ENCODE data around the gene UFSP2. TPM values are rescaled to one million over a fixed set of nuclear protein-coding genes. Genes with fewer than 3 reads are reported as not detected.

The UFSP2 gene
- total RNA-seq, 2 donors from 2014 or later, result 28.7 to 40.0 TPM

DNA sequence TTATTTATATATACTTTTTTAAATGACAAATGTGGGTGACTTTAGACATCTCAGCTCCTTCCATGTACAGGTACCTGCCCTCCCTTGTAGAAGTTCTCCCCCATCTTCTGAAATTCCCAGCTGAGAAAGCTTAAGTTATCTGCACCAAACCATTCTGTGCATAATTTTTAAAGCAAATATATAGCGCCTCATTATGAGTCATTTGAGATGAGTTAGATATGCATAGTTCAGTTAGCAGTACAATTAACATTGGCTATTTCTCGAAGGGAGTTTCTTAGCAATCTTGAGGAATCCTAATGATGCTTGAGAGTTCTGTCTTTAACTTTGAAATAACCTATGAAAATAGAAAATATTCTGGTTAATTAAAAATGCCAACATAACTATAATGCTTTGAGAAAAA lies 19.4 kb upstream of the UFSP2 start:
- Mint-ChIP-seq H3K27ac (no peak overlapping the region), H3K36me3 (no peaks in the 10 kb centered on the region), H3K9me3 (no peaks in the 10 kb centered on the region)
- DNase-seq (ENCODE audit: low spot score in 2 of 2), result no peak
- ATAC-seq, result no peak

DNA sequence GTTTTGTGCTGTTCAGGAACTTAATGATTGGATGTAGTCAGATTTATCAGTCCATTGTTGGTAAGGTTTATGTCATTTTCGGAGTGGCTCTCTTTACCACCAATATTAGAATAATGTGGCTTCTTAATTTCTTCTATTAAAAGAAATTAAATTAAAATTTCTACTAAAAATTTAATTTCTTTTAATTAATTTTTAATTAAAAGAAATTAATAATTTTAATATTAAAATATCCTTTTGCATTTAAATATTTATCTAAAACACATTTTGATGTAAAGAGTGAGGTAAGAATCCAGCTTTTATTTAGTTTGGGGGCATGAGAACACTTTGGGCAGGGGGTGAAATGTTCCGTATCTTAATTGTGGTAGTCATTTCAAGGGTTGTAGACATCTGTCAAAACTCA lies 15.7 kb upstream of the UFSP2 start:
- ATAC-seq, result no peak
- H3K27ac Mint-ChIP-seq, result no peak overlapping the region
- no peaks in the 10 kb centered on the region for H3K36me3 Mint-ChIP-seq
- no peak for DNase-seq (ENCODE audit: low spot score in 2 of 2)
- H3K9me3 Mint-ChIP-seq, result no peaks in the 10 kb centered on the region

DNA sequence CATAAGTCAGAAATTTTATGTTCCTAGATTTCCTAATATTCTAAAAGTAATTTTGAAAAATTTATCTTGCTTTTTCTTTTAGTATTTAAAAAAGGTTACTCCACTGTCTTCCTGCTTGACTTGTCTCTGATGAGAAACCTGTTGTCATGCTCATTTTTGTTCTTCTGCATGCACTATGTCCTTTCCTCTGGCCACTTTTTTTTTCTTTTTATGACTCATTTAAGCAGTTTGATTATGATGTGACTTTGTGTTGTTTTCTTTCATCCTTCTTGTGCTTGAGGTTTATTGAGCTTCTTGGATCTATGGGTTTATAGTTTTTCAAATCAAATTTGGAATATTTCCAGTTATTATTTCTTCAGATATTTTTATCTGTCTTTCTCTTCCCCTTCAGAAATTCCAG lies 12.0 kb upstream of the UFSP2 start:
- no peaks in the 10 kb centered on the region for H3K36me3 Mint-ChIP-seq
- peak in 1 of 2 donors; percentile 76 for ATAC-seq
- no peaks in the 10 kb centered on the region for H3K9me3 Mint-ChIP-seq
- DNase-seq (ENCODE audit: low spot score in 2 of 2), result no peak
- no peak overlapping the region for H3K27ac Mint-ChIP-seq

DNA sequence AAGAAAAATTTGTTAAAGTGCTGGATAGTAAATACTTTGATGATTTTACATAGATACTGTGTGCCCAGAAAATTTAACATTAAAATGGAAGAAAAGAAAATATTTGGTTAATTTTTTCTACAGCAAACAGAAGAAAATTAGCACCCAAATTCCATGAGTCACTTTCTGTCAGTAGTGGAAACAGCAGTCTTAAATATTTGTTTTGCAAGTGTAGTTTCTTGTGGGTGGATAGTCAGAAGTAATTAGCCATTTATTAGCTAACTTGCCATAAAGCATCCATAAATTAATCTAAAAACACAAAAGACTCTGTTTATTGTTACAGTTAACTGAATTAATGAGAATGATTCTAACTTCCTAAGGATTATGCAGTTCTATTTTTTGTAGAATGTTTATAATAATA lies 9.7 kb upstream of the UFSP2 start:
- ATAC-seq (no peak), DNase-seq (ENCODE audit: low spot score in 2 of 2) (no peak)
- Mint-ChIP-seq H3K36me3 (no peaks in the 10 kb centered on the region), H3K27ac (no peak overlapping the region), H3K9me3 (no peaks in the 10 kb centered on the region)

DNA sequence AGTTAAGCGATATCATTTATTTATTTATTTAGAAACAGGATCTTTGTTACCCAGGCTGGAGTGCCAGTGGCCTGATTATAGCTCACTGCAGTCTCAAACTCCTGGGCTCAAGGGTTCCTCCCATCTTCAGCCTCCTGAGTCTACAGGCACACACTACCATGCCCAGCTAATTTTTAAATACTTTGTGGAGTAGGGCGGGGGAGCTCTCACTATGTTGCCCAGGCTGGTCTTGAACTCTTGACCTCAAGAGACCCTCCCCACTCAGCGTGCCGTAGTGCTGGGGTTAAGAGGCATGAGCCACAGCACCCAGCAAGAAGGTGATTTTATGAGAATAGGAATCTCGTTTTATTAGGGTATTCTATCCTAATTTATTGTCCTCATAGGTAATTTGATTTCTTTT lies 3.9 kb upstream of the UFSP2 start:
- no peak overlapping the region for H3K27ac Mint-ChIP-seq
- no peak for DNase-seq (ENCODE audit: low spot score in 2 of 2)

DNA sequence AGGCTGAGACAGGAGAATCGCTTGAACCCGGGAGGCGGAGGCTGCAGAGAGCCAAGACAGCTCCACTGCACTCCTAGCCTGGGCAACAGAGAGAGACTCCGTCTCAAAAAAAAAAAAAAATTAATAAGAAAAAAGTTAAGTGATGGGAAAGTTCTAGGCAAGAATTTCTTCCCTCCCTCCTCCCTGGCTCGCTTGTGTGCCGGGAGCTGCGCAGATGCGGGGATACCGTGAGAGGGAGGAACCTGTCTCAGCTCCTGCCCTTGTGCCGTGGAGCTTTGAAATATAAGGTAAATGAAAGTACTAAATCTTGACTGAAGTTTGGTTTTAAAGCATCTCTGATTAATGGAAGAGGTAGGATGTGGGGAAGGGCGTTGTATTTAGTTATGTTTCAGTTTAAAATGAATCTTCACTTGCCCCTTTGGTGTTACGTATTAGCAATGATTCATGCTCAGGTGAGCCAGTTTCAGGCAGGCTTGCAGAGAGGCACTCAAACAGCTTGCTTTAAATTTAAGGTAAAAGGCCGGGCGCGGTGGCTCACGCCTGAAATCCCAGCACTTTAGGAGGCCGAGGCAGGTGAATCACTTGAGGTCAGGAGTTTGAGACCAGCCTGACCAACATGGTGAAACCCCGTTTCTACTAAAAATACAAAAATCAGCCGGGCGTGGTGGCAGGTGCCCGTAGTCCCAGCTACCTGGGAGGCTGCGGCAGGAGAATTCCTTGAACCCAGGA lies 1.4 kb upstream of the UFSP2 start:
- Mint-ChIP-seq H3K9me3 (no peaks in the 10 kb centered on the region), H3K36me3 (peaks cover 10 to 12% of the 10 kb centered on the region in 2 donors), H3K27ac (peak overlapping the region in 1 of 2 donors; percentile 99)
- no peak for ATAC-seq
- no peak for DNase-seq (ENCODE audit: low spot score in 2 of 2)

More for the DNA sequence above, 3.9 kb upstream of the UFSP2 start:
- no peak for ATAC-seq
- Mint-ChIP-seq H3K36me3 (peaks cover 7 to 11% of the 10 kb centered on the region in 2 donors), H3K9me3 (no peaks in the 10 kb centered on the region)

DNA sequence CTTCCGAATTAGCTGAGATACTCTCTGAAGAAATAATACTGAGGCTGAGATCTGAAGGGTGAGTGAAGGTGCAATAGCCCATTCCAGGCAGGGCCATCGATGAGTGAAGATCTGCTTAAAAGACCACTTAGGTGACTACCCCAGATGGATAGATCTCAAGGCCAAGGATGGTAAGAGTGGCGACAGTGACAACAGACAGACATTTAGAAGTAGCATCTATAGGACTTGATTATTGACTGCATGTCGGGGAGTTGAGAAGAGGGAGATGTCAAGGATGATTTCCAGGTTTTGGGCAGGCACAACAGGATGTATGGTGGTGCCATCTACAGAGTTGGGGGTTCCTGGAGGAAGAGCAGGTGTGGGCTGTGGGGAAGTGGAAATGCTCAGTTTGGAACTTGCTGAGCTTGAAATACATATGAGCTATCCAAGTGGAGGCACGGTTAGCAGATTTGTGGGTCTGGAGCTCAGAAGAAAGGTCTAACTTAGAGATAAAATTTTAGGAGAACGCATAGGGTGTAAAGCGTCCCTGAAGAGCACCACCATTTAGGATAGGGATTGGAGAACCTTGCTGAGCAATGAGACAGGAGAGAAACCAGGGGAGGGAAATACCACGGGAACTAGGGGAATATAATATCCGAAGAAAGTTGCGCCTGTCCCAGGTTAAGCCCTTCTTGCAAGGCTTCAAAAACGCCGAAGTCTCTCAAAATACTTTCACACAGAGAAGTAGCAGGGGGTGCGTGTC lies 688 bp downstream of the UFSP2 start:
- Mint-ChIP-seq H3K9me3 (no peaks in the 10 kb centered on the region), H3K27ac (peak overlapping the region; percentile 97 to 99), H3K36me3 (peaks cover 20 to 21% of the 10 kb centered on the region in 2 donors)
- DNase-seq (ENCODE audit: low spot score in 2 of 2) (no peak), ATAC-seq (no peak)

DNA sequence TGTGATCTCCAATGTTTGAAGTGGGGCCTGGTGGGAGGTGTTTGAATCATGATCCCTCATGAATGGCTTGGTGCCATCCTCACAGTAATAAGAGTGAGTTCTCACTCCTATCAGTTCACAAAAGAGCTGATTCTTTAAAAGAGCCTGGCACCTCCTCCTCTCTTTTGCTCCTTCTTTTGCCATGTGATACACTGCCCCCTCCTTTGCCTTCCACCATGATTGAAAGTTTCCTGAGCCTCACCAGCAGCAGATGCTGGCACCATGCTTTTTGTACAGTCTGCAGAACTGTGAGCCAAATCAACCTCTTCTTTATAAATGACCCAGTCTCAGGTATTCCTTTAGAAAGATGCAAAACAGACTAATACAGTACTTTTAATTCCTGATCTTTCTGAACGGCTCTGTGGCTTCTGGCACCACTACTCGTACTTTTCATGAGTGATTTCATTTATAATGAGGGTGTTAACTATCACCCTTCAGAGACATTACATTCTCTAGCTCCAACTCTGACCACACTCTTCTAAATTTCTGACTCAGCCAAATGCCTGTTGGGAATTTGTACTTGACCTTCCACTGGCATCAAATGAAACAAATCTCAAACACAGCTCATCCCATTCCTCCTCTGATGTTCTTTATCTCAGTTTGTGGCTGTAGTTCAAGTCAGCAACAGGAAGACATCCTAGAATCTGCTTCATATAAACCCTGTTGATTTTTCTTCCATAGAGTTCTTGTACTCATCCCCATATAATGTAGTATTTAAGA lies 4.2 kb downstream of the UFSP2 start:
- H3K27ac Mint-ChIP-seq, result peak overlapping the region in 1 of 2 donors; percentile 7
- H3K9me3 Mint-ChIP-seq, result no peaks in the 10 kb centered on the region
- peaks cover 20 to 35% of the 10 kb centered on the region in 2 donors for H3K36me3 Mint-ChIP-seq
- DNase-seq (ENCODE audit: low spot score in 2 of 2), result no peak
- ATAC-seq, result no peak

DNA sequence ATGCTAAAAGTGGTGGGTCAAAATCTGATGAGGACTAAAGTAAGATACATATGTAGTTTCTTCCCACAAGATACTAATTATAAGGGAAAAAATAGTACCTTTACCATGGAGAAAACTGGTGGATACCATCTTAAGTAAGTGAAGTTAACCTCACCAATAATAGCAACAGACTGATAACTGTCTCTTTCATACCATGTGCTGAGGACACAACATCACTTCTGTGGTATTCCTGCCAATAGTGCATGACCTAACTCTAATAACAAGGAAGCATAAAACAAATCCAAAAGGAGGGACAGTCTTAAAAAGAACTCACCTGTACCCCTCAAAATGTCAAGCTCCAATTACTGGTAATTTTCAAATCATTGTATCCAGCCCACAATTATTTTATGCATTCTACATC lies 8.8 kb downstream of the UFSP2 start:
- ATAC-seq (no peak), DNase-seq (ENCODE audit: low spot score in 2 of 2) (no peak)
- no peaks in the 10 kb centered on the region for H3K9me3 Mint-ChIP-seq
- H3K27ac Mint-ChIP-seq, result no peak overlapping the region
- peaks cover 6 to 23% of the 10 kb centered on the region in 2 donors for H3K36me3 Mint-ChIP-seq

DNA sequence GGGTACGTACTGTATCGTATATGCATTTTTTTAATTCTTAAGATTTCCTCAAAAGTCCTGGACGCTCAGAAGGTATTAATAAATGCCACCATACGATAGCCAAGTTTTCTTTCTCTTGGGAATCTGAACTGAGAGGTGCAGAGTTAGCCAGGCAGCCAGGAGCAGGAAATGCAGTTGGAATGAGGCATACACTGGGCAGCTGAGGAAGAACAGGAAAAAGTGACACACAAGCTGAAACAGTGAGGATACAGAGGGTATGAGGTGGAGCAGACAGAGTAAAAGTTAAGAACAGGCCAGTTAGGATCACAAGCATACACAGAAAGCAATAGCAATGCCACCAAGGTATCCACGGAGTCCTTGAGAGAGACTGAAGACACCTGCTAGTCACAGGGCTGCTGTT lies 13.4 kb downstream of the UFSP2 start:
- no peak for ATAC-seq
- Mint-ChIP-seq H3K27ac (no peak overlapping the region), H3K9me3 (no peaks in the 10 kb centered on the region), H3K36me3 (peaks cover 0 to 10% of the 10 kb centered on the region in 2 donors)
- no peak for DNase-seq (ENCODE audit: low spot score in 2 of 2)

DNA sequence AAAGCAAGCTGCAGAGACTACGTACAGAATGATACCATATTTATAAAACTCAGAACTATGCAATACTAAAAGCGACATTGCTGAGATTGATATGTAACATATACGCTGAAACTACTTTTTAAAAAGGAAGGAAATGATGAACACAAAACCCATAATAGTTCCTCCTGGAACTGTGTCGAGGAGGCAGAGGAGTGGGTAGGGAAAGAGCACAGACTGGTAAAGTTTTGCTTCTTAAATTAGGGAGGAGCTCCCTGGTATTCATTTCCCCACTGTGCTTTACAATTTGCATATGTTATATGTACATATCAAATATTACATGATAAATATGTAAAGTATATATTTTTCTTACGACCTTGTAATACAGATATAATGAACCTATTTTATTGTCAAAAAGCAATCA lies 13.9 kb downstream of the UFSP2 start:
- Mint-ChIP-seq H3K27ac (no peak overlapping the region), H3K36me3 (peaks cover 0 to 6% of the 10 kb centered on the region in 2 donors), H3K9me3 (no peaks in the 10 kb centered on the region)
- DNase-seq (ENCODE audit: low spot score in 2 of 2), result no peak
- no peak for ATAC-seq

DNA sequence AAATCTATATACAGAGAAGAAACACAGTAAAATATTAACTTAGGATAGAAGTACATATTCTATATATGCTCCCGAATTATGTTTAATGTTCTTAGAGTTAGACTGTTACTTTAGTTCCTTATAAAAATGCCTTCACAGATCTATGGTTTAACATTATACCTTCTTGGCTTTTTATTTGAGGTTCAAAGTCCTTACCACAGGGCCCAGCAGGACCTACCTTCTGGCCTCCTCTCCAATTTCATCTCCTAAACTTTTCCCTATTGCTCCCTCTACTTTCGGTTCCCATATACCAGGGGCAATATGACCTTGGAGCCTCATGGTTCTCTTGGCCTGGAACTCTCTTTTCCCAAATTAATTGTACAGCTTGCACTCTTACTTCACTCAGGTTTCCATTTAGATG lies 17.3 kb downstream of the UFSP2 start:
- no peak for ATAC-seq
- H3K36me3 Mint-ChIP-seq, result peaks cover 0 to 10% of the 10 kb centered on the region in 2 donors
- no peak overlapping the region for H3K27ac Mint-ChIP-seq
- no peaks in the 10 kb centered on the region for H3K9me3 Mint-ChIP-seq
- no peak for DNase-seq (ENCODE audit: low spot score in 2 of 2)

DNA sequence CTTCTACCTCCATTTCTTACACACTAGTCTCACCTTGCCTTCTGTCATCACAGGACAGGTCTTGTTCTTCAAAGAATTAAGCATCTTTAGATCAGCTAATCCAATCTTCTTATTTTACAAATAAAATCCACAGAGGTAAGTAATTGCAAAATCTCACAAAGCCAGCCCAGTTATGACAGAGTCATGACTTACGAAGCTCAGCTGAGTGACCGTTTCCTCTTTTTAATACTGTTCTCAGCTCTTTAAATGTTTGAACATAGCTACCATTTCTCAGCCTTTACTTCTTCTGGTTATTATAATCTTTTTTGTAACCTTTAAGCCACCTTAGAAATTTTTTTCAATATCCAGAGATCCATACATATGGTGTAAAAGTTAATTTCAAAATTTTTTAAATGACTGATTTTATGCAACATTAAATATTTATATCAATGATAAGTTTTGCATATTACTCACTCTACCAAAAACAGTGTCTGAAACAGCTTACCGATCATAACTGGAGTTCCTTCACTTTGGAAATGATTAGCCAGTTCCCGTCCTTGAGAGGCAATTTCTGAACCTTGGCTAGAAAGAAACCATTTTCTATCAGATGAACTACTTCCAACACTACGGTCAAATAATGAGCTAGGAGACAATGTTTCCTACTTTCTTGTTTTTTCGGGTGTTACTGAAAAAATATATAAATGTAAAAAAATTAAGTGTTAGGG lies 20.3 kb downstream of the UFSP2 start:
- H3K9me3 Mint-ChIP-seq, result no peaks in the 10 kb centered on the region
- ATAC-seq (peak in 1 of 2 donors; percentile 81), DNase-seq (ENCODE audit: low spot score in 2 of 2) (no peak)
- peak overlapping the region; percentile 61 to 65 for H3K27ac Mint-ChIP-seq
- peaks cover 0 to 14% of the 10 kb centered on the region in 2 donors for H3K36me3 Mint-ChIP-seq

DNA sequence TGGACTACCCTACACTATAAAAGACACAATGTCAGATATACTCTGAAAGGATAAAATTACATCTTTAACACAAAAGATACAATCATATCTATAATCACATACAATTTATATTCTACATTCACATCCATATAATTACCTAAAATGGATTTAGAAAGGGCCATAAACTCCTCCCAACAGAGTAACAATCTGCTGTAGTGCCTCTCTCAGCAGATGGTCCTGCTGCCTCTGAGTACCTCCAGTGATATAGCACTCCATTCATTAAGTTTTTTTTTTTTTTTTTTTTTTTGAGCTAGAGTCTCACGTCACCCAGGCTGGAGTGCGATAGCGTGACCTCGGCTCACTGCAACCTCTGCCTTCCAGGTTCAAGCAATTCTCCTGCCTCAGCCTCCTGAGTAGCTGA lies 21.7 kb downstream of the UFSP2 start:
- no peak for DNase-seq (ENCODE audit: low spot score in 2 of 2)
- Mint-ChIP-seq H3K36me3 (peaks cover 0 to 22% of the 10 kb centered on the region in 2 donors), H3K27ac (no peak overlapping the region), H3K9me3 (no peaks in the 10 kb centered on the region)
- ATAC-seq, result no peak

DNA sequence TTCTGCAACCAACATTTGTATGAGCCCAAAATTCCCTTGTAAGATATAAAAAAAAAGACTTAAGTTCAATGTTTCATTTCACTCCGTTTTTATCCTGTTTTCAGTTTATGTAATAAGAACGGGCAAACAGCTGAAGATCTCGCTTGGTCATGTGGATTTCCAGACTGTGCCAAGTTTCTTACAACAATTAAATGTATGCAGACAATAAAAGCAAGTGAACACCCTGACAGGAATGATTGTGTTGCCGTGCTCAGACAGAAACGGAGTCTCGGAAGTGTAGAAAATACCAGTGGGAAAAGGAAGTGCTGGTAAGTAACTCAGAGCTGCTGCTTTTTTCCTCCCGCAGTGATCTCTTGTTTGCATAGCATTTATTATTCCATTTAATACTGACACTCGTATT lies 26.3 kb downstream of the UFSP2 start:
- Mint-ChIP-seq H3K9me3 (no peaks in the 10 kb centered on the region), H3K36me3 (peaks cover 6 to 45% of the 10 kb centered on the region in 2 donors), H3K27ac (no peak overlapping the region)
- no peak for DNase-seq (ENCODE audit: low spot score in 2 of 2)
- no peak for ATAC-seq

DNA sequence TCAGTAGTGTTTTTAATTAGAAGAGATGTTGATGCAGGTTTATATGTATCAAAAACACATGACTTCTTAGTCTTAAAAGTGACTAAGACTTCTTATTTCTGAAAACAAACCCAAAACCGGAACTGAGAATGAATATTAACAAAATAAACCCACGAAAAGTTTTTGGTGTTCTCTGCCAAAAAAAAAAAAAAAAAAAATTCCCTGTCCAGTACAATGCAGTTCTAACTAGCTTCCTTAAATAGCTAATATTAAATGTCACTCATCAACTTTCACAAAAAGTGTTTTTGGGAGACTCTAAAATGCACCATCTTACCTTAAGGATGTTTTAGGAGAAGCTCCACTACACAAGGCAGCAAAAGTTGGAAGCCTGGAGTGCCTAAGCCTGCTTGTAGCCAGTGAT lies 27.1 kb downstream of the UFSP2 start:
- H3K9me3 Mint-ChIP-seq, result no peaks in the 10 kb centered on the region
- ATAC-seq (no peak), DNase-seq (ENCODE audit: low spot score in 2 of 2) (no peak)
- H3K36me3 Mint-ChIP-seq, result peaks cover 9 to 43% of the 10 kb centered on the region in 2 donors
- H3K27ac Mint-ChIP-seq, result no peak overlapping the region

Data from activated naive CD4-positive, alpha-beta T cell treated with anti-CD3 and anti-CD28 coated beads, Interleukin-2, amount 50 U/mL, for 72 hours (primary cell).